Right renal cortex interstitium (tissue), 3 donors: ENCODE results near the gene PRUNE2. TPM values are rescaled to one million over a fixed set of nuclear protein-coding genes. Genes with fewer than 3 reads are reported as not detected.
"Not testable (repeated sequence)": the region's sequence is repeated elsewhere in the genome, so short reads cannot be mapped to it uniquely, and the experiment has no call there.

ENCODE experiments used
- DNase-seq, 3 donors: peaks; one replicate each; pipeline ENCODE4 v3.0.0-alpha.2; 2013; ENCODE audit warnings: low read depth in 3 of 3, low spot score in 2 of 3
- polyA plus RNA-seq, 3 donors: library from polyadenylated mRNA; unstranded; fragments of 120-200 nt; gene quantifications; one replicate each; pipeline ENCODE4 v1.2.1, GENCODE V29; 2013; ENCODE audit not compliant: insufficient read length in 3 of 3

The PRUNE2 gene
- polyA plus RNA-seq, 3 donors: 11.5 to 14.3 (median 12.7) TPM

- no peak for DNase-seq
Observed at GRCh38 chr9:76676857-76677256, 229.1 kb downstream of the PRUNE2 start.

- no peak for DNase-seq
Observed at GRCh38 chr9:76667521-76667957, 238.4 kb downstream of the PRUNE2 start.

GRCh38 chr9:76665966-76666365, 239.9 kb downstream of the PRUNE2 start:
- not testable (repeated sequence) for DNase-seq

GRCh38 chr9:76665458-76665857, 240.5 kb downstream of the PRUNE2 start:
- no peak for DNase-seq

GRCh38 chr9:76664120-76664519, 241.8 kb downstream of the PRUNE2 start:
- no peak for DNase-seq

GRCh38 chr9:76662476-76663281, 243.2 kb downstream of the PRUNE2 start:
- no peak for DNase-seq

- DNase-seq: peak in 2 of 3 donors; percentile 29 to 40
Observed at GRCh38 chr9:76658510-76659231, 247.2 kb downstream of the PRUNE2 start.

GRCh38 chr9:76657265-76657664, 248.6 kb downstream of the PRUNE2 start:
- DNase-seq: no peak

- DNase-seq: no peak
Observed at GRCh38 chr9:76655971-76656370, 249.9 kb downstream of the PRUNE2 start.

GRCh38 chr9:76655121-76655541, 250.8 kb downstream of the PRUNE2 start:
- no peak for DNase-seq

- no peak for DNase-seq
Observed at GRCh38 chr9:76654575-76654974, 251.3 kb downstream of the PRUNE2 start.

- no peak for DNase-seq
Observed at GRCh38 chr9:76654051-76654461, 251.9 kb downstream of the PRUNE2 start.

- DNase-seq: no peak
Observed at GRCh38 chr9:76652894-76653293, 253.0 kb downstream of the PRUNE2 start.

GRCh38 chr9:76651119-76651705, 254.7 kb downstream of the PRUNE2 start:
- no peak for DNase-seq

- DNase-seq: no peak
Observed at GRCh38 chr9:76650692-76651091, 255.2 kb downstream of the PRUNE2 start.

GRCh38 chr9:76649894-76650293, 256.0 kb downstream of the PRUNE2 start:
- DNase-seq: no peak

- no peak for DNase-seq
Observed at GRCh38 chr9:76646249-76646648, 259.7 kb downstream of the PRUNE2 start.

- DNase-seq: no peak
Observed at GRCh38 chr9:76644647-76645250, 261.2 kb downstream of the PRUNE2 start.

- DNase-seq: no peak
Observed at GRCh38 chr9:76644171-76644570, 261.7 kb downstream of the PRUNE2 start.

- DNase-seq: no peak
Observed at GRCh38 chr9:76643399-76644117, 262.4 kb downstream of the PRUNE2 start.
